ENCODE measurements around the gene ZNF830.

- TF ChIP-seq CTCF (conservative IDR thresholded peaks at IDR 0.05 in 1 of 2, IDR thresholded peaks at IDR 0.05 in 1 of 2; ENCODE audit: extremely low read depth in 1 of 2, insufficient read depth in 1 of 2, low read depth in 1 of 2, low read length in 2 of 2) (peak; percentile 40 to 48), EZH2 (IDR thresholded peaks at IDR 0.05; ENCODE audit: borderline replicate concordance, low read length) (no peak)
These were observed 19.6 kb downstream of the ZNF830 start for GRCh38 chr17:34980681-34981537.

All from mammary epithelial cell (primary cell).